HG03575 (cell line): ENCODE data around the gene MARCHF7.
"Not testable (repeated sequence)": the region's sequence is repeated elsewhere in the genome, so short reads cannot be mapped to it uniquely, and the experiment has no call there.

Experiments used
- ATAC-seq: cut with Tn5 transposase; IDR thresholded peaks from one replicate; pipeline ENCODE4 v1.9.1; 2021; ENCODE audit not compliant: unreplicated experiment, insufficient number of reproducible peaks, low FRiP score; ENCODE audit errors: extremely low read depth

The MARCHF7 gene

GRCh38 chr2:159712143-159712928 lies at the start of gene MARCHF7:
Gene MARCHF7, plus strand, starts transcription at chr2:159712506. Its CDS starts 16,517 bp downstream, at chr2:159729023.
- ATAC-seq, result peak; percentile 78

- ATAC-seq, result not testable (repeated sequence)
Measured at GRCh38 chr2:159667423-159667822, 44.9 kb upstream of the MARCHF7 start.

- ATAC-seq, result no peak
Measured at GRCh38 chr2:159671047-159671446, 41.3 kb upstream of the MARCHF7 start.

- ATAC-seq, result no peak
Measured at GRCh38 chr2:159677654-159678053, 34.7 kb upstream of the MARCHF7 start.

- no peak for ATAC-seq
Measured at GRCh38 chr2:159680692-159681091, 31.6 kb upstream of the MARCHF7 start.

- no peak for ATAC-seq
Measured at GRCh38 chr2:159683817-159684216, 28.5 kb upstream of the MARCHF7 start.

GRCh38 chr2:159684796-159685195 lies 27.5 kb upstream of the MARCHF7 start:
- ATAC-seq, result no peak

- ATAC-seq, result no peak
Measured at GRCh38 chr2:159694500-159695040, 17.7 kb upstream of the MARCHF7 start.

GRCh38 chr2:159695795-159696448 lies 16.4 kb upstream of the MARCHF7 start:
- ATAC-seq, result no peak

- no peak for ATAC-seq
Measured at GRCh38 chr2:159703491-159703890, 8.8 kb upstream of the MARCHF7 start.

- ATAC-seq, result no peak
Measured at GRCh38 chr2:159706385-159706980, 5.8 kb upstream of the MARCHF7 start.

GRCh38 chr2:159708066-159708760 lies 4.1 kb upstream of the MARCHF7 start:
- ATAC-seq, result no peak

GRCh38 chr2:159710601-159711180 lies 1.6 kb upstream of the MARCHF7 start:
- no peak for ATAC-seq

GRCh38 chr2:159711562-159712142 lies 654 bp upstream of the MARCHF7 start:
- ATAC-seq, result no peak

GRCh38 chr2:159712929-159713420 lies 669 bp downstream of the MARCHF7 start:
- ATAC-seq, result no peak

- no peak for ATAC-seq
Measured at GRCh38 chr2:159713631-159714246, 1.4 kb downstream of the MARCHF7 start.

- ATAC-seq, result no peak
Measured at GRCh38 chr2:159714247-159714930, 2.1 kb downstream of the MARCHF7 start.
